Osteoblast (primary cell): ENCODE results near the gene FRMD4A. TPM values are rescaled to one million over a fixed set of nuclear protein-coding genes. Genes with fewer than 3 reads are reported as not detected.

Experiments
- DNase-seq: peaks from one replicate; pipeline ENCODE4 v3.0.0; 2011; ENCODE audit warnings: low spot score, mixed read lengths; ENCODE audit not compliant: insufficient read length; ENCODE audit errors: missing footprints
- H2AFZ ChIP-seq: 2 replicates; pipeline ENCODE4 v1.6.0; 2011; ENCODE audit warnings: mild to moderate bottlenecking, low read length
- H3K27ac ChIP-seq: 2 replicates; pipeline ENCODE4 v1.5.1; 2011; ENCODE audit warnings: mild to moderate bottlenecking, low read depth, low read length, moderate library complexity
- H3K27me3 ChIP-seq: 2 replicates; pipeline ENCODE4 v1.6.0; 2012; ENCODE audit warnings: mild to moderate bottlenecking, control low read depth, inconsistent platforms, low read length, moderate library complexity; ENCODE audit not compliant: insufficient read depth
- H3K36me3 ChIP-seq: 2 replicates; pipeline ENCODE4 v1.5.1; 2011; ENCODE audit warnings: mild to moderate bottlenecking, low read length, control low read depth, moderate library complexity; ENCODE audit not compliant: insufficient read depth
- H3K4me1 ChIP-seq: 2 replicates; pipeline ENCODE4 v1.5.1; 2011; ENCODE audit warnings: mild to moderate bottlenecking, low read length, control low read depth, moderate library complexity; ENCODE audit not compliant: insufficient read depth
- H3K4me2 ChIP-seq: 2 replicates; pipeline ENCODE4 v1.6.0; 2011; ENCODE audit warnings: mild to moderate bottlenecking, low read length; ENCODE audit not compliant: insufficient read depth
- H3K4me3 ChIP-seq: fragments of 200-600 bp; sonication (generic); 3 replicates; pipeline ENCODE4 v1.5.1; 2012; ENCODE audit warnings: mild to moderate bottlenecking, low read length, inconsistent platforms; ENCODE audit not compliant: insufficient read depth
- H3K79me2 ChIP-seq: 2 replicates; pipeline ENCODE4 v1.6.0; 2012; ENCODE audit warnings: mild to moderate bottlenecking, low read length, control low read depth, inconsistent platforms; ENCODE audit not compliant: insufficient read depth
- H3K9me3 ChIP-seq: 2 replicates; pipeline ENCODE4 v1.5.1; 2011; ENCODE audit warnings: low read depth, low read length, control low read depth
- H4K20me1 ChIP-seq: 2 replicates; pipeline ENCODE4 v1.6.0; 2012; ENCODE audit warnings: mild to moderate bottlenecking, low read length, control low read depth; ENCODE audit not compliant: insufficient read depth
- total RNA-seq: library from RNA; depleted of rRNA; stranded (reverse); fragments of >200 nt; gene quantifications from 2 replicates; pipeline ENCODE4 v1.2.3, GENCODE V29; 2012
- TF ChIP-seq, protein P1 (sequence below): IDR thresholded peaks from 2 replicates; pipeline ENCODE4 v1.5.1; 2011; ENCODE audit warnings: mild to moderate bottlenecking, low read depth, low read length, moderate library complexity; ENCODE audit errors: extremely low read depth

The FRMD4A gene
- total RNA-seq, 1 donor, result 41.3 TPM

DNA sequence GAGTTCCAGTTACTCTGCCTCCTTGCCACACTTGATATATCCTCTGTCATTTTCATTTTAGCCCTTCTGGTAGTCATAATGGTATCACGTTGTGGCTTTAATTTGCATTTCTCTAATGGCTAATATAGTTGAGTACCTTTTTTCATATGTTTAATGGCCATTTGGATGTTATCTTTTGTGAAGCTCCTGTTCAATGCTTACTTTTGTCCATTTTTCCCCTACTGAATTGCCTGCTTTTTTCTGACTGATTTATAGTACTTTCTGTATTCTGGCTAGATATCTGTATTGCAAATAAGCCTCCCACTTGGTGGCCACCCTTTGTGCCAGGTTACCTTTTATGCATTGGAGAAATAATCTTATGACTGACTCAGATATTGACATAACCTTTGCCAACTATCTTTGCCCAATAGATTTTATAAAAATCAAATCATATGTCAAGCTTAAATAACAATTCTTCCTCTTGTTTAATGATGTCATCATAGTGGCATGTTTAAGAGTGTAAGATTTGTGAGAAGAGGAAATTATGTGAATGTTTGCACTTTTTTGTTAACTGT is 693.3 kb downstream of the FRMD4A start:
- H3K4me3 ChIP-seq, result no peak overlapping the region
- H3K4me2 ChIP-seq, result no peak overlapping the region
- no peaks in the 10 kb centered on the region for H3K9me3 ChIP-seq
- H3K79me2 ChIP-seq, result no peaks in the 10 kb centered on the region
- DNase-seq, result no peak
- H3K27ac ChIP-seq, result peak overlapping the region; percentile 25
- H2AFZ ChIP-seq, result no peak overlapping the region
- H4K20me1 ChIP-seq, result peaks cover 4% of the 10 kb centered on the region
- no peaks in the 10 kb centered on the region for H3K27me3 ChIP-seq
- peaks cover 26% of the 10 kb centered on the region for H3K4me1 ChIP-seq
- TF ChIP-seq, protein P1, sequence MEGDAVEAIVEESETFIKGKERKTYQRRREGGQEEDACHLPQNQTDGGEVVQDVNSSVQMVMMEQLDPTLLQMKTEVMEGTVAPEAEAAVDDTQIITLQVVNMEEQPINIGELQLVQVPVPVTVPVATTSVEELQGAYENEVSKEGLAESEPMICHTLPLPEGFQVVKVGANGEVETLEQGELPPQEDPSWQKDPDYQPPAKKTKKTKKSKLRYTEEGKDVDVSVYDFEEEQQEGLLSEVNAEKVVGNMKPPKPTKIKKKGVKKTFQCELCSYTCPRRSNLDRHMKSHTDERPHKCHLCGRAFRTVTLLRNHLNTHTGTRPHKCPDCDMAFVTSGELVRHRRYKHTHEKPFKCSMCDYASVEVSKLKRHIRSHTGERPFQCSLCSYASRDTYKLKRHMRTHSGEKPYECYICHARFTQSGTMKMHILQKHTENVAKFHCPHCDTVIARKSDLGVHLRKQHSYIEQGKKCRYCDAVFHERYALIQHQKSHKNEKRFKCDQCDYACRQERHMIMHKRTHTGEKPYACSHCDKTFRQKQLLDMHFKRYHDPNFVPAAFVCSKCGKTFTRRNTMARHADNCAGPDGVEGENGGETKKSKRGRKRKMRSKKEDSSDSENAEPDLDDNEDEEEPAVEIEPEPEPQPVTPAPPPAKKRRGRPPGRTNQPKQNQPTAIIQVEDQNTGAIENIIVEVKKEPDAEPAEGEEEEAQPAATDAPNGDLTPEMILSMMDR, result no peak
- H3K36me3 ChIP-seq, result peaks cover 9% of the 10 kb centered on the region

DNA sequence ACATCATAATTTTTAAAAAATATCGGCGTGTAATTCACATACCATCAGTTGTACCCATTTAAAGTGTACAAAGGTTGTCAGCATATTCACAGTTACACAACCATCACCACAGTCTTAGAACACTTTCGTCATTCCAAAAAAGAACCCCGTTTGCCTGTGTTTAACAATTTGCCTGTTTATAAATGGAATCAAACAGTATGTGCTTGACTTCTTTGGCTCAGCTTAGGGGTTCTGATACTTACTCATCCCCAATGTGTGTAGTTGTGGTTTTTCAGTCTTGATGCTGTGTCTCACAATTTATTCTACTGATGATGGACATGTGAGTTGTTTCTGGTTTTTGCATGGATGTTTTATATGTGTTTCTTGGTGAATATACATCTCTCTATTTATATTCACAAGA is 693.9 kb downstream of the FRMD4A start:
- TF ChIP-seq, protein P1, result no peak
- peaks cover 26% of the 10 kb centered on the region for H3K4me1 ChIP-seq
- peaks cover 8% of the 10 kb centered on the region for H3K36me3 ChIP-seq
- H3K79me2 ChIP-seq, result no peaks in the 10 kb centered on the region
- no peak overlapping the region for H3K4me3 ChIP-seq
- peak overlapping the region; percentile 25 for H3K27ac ChIP-seq
- H3K4me2 ChIP-seq, result no peak overlapping the region
- H3K9me3 ChIP-seq, result no peaks in the 10 kb centered on the region
- H3K27me3 ChIP-seq, result no peaks in the 10 kb centered on the region
- no peak overlapping the region for H2AFZ ChIP-seq
- H4K20me1 ChIP-seq, result peaks cover 4% of the 10 kb centered on the region
- no peak for DNase-seq

DNA sequence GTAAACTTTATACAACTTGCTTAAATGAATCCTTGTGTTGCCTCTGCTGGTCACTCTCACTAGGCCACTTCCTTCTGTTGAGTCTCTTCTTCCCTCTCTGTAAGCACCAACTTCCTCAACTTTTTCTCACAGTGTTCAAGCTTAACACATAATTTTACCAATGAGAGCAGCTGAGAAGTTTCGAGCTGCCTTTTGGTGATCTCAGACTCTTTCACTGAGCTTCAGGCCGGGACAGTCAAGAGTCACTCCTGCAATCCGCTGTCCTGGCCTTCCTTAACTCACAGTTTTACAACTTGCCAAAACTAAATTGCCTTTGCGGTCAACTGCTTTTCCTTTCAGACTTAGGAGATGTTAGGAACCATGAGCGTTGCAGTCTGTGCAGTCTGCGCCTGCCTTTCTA is 696.5 kb downstream of the FRMD4A start:
- H2AFZ ChIP-seq, result no peak overlapping the region
- H4K20me1 ChIP-seq, result peaks cover 4% of the 10 kb centered on the region
- no peak overlapping the region for H3K4me3 ChIP-seq
- TF ChIP-seq, protein P1, result no peak
- no peaks in the 10 kb centered on the region for H3K27me3 ChIP-seq
- peak overlapping the region; percentile 82 for H3K27ac ChIP-seq
- H3K36me3 ChIP-seq, result peaks cover 13% of the 10 kb centered on the region
- no peaks in the 10 kb centered on the region for H3K79me2 ChIP-seq
- H3K4me2 ChIP-seq, result peak overlapping the region; percentile 32
- peaks cover 26% of the 10 kb centered on the region for H3K4me1 ChIP-seq
- no peaks in the 10 kb centered on the region for H3K9me3 ChIP-seq
- peak; percentile 87 for DNase-seq

DNA sequence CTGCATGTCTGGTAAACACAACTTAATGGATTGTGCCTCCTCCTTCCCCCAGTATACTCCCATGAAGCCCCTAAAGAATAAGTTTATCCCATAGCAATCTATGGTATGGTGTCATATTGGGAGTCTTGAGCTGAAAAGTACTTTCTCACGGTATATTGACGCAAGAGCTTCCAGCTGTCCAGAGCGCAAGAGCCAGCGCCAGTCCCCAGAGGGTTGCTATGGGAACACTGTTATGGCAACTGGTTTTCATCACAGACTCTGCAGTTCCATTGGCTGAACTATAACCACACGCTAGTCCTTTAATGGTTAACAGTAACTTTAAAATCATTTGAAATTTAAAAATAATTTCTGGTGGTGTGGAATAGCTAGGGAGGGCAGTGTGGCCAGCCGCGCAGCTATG is 697.0 kb downstream of the FRMD4A start:
- H3K4me2 ChIP-seq, result no peak overlapping the region
- peaks cover 26% of the 10 kb centered on the region for H3K4me1 ChIP-seq
- peaks cover 12% of the 10 kb centered on the region for H3K36me3 ChIP-seq
- H3K27me3 ChIP-seq, result no peaks in the 10 kb centered on the region
- DNase-seq, result peak; percentile 79
- H4K20me1 ChIP-seq, result peaks cover 4% of the 10 kb centered on the region
- H3K27ac ChIP-seq, result peak overlapping the region; percentile 82
- no peaks in the 10 kb centered on the region for H3K79me2 ChIP-seq
- H3K9me3 ChIP-seq, result no peaks in the 10 kb centered on the region
- TF ChIP-seq, protein P1, result no peak
- H2AFZ ChIP-seq, result no peak overlapping the region
- no peak overlapping the region for H3K4me3 ChIP-seq
